ENCODE results near the gene RNF152.

Gene RNF152

DNA sequence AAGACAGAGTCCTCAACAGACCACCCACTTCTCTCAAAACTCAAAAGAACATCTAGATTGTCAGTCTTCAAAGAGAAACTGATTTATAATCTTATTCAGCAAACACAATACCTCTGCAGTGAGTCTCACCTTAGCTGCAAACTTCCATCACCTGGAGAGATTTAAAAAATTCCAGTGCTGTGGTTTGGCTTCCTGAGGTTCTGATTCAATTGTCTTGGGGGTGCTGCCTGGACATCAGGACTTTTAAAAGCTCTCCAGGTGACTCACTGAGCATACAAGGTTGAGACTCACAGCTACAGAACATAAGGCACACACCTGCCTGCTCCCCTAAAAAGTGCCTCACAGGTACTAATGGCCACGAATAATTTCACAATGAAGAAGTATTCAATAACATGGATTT, 40.3 kb downstream of the RNF152 start:
- no peak for DNase-seq

DNA sequence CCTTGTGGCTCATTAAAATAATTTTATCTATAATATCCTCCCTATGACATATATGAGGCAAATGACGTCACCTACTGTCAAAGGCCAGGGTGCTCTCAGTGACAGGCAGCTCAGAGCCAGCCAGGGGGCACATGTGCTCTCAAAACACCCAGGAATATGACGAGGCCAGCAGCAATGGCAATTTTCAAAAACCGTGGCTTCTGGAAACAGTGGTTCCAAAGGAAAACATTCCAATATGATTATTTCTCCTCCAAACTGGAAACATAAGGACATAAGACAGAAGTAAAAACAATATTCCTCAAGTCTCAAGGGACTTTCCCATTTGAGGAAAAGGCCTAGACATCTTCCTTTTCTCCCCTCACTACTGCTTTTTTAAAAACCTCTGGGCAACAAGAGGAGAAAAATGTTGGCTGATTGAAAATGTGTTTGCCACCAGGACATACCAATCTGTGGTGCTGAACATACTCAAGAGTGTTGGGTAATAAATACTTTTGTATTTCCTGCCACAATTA, 40.8 kb downstream of the RNF152 start:
- no peak for DNase-seq

DNA sequence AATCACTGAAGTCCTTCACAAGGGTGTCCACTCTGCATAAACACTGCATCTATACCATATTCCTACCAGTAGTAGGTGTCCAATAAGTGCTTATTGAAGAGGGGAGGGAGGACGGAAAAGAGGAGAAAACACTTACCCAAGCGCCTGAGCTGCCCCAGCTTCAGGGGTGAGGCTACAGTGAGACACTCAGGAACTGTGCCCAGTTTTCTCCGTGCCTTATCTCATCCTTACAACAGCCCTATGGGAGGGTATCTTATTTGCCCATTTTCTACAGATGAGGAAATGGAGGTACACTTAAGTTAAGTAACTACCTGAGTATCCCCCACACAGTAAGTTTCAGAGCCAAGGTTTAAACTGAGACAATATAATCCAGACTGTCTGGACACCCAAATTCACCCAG, 41.5 kb downstream of the RNF152 start:
- DNase-seq, result no peak

DNA sequence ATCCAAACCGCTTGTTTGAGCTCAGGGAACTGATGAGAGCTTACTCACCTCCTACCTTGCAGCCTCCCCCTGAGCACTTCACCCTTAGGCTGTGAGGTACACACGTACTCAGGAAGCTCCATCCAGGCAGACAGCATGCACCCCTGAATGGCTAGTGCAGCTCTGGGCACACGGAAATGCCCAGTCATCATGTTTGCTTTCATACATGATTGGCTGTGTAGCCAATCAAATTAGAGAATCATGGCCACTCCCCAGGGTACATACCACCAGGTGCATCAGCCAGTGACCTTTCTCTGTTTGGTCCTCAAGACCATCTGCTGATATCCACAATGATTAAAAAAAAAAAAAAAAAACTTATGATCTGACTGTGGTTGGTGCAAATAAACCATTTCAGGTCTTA, 42.1 kb downstream of the RNF152 start:
- DNase-seq, result no peak

DNA sequence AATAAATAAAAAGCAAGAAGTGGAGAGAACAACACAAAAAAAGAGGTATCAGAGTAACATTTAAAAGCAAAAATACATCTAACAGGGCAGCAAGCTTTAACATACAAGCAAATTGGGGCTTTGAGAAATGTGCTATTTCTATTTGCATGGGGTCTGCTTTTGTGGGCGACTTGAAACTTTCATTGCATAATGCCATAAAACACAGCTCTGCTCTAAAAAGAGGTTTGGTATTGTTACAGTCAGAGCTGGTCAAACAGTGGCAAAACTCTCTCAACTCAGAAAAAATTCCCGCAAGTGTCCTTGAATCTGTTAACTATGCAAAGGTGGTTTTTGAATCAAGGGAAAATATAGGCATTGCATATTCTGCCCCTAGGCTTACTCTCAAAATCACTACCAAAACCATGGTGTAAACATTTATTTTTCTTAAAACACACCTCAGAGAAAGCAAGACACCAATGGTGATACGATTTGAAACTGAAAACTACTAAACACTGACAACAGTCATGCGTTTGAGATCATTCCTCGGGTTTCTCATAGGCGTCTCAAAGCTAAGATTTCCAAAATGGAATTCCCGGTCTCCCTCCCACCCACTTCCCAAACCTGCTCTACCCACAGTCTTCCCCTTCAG, 45.5 kb downstream of the RNF152 start:
- DNase-seq, result no peak

DNA sequence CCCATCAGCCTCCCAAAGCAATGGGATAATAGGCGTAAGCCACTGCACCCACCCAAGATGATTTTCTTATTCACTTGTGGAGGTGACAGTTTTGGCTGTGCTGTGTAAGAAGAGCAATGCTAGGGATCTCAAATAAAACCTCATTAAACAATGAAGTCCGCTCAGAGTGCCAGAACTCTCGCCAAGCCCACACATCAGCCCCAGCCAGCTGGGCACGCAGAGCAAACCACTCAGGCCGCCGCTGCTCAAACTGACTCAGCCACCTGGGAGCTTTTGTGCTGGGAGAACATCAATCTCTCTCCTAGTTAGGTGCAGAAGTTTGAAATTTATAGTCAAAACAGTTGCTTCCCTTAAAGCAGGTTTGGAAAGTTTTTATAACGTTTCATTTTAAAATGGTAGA, 47.6 kb downstream of the RNF152 start:
- DNase-seq, result no peak

DNA sequence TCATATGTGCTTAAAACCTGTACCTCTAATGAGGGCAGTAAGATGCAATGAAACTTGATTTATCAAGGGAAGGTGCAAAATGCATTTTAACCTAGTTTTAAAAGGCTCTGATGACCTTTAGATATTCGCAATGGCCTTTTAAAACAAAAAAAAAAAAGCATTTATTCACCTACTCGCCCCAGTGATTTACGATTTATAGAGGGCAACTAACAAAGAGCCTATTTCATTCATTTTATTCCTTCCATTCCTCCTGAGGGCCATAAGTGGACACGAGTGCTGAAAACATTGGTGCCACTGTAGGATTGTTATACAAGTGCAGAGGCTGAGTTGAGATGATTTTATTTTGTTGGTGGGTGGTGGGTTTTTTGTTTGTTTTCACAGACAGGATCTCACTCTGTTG, 48.1 kb downstream of the RNF152 start:
- no peak for DNase-seq

DNA sequence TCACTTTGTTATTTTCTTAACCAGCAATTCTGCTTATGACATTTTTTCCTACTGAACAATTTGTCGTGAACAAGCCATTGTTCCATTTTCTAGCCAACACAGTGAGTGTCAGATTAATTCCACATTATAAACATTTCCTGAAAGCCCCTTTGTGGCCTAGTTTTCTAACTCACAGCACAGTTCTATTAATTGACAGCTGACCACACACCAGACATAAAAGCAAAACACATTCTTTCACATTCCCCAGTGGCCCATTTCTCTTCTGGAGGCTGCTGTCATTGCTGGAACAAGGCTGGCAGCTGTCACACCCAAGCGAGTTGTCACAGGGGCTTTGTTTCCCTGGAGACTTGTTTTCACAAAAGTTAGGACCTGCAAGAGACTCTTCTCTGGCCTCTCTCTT, 50.7 kb downstream of the RNF152 start:
- no peak for DNase-seq

DNA sequence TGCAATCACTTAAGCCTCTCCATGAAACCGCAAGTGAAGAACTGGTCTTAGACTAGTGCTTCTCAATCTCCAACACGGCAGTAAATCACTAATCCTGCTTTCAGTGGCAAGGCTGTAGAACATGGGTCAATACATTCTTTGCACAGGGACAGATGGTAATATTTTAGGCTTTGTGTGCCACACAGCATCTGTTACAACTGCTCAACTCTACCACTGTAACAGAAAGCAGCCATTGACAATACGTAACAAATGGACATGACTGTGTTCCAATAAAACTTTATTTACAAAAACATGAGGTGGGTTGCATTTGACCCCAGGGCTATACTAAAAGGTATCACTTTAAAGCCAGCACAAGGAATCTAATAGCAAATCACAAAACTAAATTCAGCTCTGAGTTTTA, 51.1 kb downstream of the RNF152 start:
- no peak for DNase-seq

DNA sequence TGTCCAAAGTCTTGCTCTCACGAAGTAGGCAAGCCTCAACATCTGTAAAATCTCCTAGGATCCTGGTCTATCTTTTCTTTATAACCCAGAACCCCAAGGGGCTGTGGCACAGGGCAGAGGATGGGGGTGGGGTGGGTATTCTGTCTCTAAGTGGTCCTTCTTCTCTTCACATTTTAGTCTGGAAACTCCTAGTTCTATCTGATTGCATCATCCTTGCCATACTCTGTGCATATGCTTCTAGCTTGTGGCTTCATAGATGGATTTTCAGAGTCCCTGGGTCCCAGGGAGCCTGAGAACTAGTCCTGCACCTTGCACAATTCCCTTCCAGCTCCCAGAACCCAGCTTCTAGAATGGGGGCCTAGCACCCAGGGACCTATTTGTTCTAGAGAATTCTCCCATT, 52.5 kb downstream of the RNF152 start:
- DNase-seq, result no peak

DNA sequence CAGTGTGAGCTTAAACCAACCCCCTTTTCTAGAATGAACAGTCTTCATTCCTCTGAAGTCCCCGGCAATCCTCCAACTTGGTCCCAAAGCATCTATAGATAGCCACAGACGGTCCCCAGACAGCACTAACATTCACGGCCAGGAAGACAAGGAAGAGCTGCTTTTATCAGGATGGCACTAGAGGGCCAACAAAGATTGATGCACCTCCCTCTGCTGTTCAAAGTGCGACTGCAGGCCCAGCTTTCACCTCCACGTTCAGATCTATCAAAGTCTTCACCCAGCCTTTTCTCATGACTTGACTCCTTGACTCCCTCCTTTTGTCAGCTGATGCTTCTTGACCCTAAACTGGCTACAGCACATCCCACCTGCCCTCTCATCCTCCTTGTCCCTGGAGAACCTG, 54.3 kb downstream of the RNF152 start:
- no peak for DNase-seq

DNA sequence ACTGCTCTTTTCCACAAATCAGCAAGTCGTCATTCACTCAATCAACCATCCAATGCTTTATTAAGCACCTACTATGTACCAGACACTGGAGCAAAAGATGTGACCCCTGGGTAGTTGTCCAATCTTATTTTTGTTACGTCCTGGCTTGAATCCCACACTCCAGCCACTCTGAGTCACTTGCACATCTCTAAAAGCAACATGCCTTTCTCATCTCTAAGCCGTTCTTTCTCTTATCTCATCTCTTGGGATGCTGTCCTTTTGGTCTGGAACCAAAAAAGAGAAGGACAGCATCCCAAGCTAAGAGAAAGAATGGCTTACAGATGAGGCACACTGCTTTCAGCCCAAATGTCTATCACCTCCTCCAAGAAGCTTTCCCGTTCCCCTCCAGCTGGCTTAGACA, 58.8 kb downstream of the RNF152 start:
- DNase-seq, result no peak

DNA sequence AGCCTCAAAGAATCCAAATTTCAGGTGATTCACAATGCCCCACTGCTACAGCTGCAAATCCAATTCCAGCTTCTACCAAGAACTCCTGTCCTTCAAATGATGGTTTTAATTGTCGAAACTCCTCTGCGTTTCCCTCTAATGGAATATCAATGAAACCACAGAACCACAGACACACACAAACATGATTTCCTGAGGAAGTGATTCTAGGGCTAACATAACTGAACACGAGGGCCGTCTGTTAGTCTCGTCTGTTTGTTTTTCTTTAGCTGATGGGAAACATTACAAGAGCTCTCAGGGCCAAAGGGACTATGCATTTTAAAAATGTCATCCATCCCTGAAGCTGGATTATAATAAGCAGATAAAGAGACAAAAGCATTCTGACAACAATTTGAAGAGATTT, 59.4 kb downstream of the RNF152 start:
- DNase-seq, result no peak

DNA sequence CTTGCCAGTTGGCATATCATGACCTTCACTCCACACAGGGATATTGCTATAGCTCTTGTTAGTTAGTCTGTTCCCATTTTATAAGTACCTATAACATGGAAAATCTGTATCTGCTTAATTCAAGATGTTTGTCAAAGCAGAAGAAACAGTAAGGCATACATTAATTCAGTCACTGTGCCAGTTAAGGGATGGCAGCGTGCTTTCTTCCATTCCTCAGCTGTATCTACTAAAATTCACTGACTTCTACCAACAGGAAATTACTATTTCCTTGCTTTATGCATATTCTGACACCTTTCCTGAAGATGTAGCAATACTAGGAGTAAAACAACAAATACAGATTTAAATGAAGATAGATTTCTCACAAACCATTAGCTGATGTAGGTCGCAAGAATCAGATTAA, 59.9 kb downstream of the RNF152 start:
- DNase-seq, result no peak

DNA sequence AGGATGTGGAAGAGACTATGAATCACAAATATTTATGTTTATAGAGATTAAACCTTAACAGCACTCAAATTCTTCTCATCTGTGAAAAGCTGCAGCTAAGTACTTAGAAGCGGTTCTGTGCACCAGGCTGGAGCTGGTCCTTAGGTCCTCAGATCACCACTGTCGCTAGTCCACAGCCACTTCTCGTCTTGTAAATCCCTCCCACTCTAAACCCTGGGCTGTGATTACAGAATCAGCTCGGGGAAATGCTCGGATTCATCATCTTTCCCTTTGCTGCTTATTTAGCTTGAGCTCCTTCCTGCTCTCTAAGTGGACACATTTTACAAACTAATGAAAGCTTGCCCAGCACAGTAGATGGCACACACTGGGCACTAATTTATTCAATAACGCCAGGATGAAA, 61.7 kb downstream of the RNF152 start:
- DNase-seq, result no peak

DNA sequence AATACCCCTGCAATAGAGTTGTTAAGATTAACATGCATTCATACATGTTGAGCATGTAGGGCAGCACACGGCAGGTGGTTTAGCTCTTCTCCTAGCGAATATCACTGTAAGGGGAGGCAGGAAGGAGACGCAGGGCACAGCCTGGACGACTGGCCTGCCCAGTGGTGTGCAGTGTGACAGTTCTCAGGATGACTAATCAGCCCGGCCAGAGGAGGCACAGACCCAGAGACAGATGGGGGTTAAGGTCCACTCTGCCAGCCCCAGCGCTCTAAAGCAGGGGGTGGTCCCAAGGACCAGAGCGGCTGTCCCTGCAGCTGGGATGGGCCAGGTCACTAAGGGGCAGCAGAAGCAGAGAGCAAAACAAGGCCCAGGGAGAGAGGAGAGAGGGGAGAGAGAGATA, 63.7 kb downstream of the RNF152 start:
- DNase-seq, result no peak

DNA sequence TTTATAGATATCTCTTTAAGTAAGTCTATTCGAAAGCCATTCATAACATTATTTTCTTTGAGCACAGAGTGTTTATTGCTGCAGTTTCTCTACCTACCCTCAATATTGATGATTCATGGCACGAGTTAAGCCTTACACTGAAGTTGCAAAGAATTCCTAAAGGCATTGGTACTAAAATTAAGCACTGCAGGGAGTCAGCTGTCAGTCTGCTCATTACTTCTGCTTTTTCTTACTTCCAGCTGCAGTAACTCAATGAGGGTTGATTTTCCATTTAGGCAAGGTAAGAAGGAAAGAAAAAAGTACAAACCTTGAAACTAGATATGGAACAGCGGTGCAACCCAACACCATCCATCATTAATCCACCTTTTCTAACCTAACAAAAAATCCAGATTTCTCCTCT, 65.2 kb downstream of the RNF152 start:
- no peak for DNase-seq

DNA sequence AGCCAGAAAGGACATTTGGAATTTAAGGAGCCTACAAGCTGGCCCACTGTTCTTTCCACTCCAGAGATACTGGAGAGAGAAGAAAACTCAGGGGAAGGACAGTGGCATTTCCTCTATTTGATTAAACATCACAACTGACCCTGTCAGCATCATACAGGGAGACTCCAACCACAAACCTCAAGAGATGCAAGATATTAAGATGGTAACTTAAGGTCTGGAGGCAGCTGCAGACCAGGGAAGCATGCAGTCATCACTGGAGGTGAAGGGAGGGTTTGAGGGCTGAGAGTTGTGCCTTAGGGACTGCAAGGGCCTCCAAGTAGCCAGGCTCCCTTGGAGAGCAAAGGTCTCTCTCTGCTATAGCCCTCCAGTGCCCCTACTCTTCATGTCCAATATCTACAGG, 67.4 kb downstream of the RNF152 start:
- no peak for DNase-seq

DNA sequence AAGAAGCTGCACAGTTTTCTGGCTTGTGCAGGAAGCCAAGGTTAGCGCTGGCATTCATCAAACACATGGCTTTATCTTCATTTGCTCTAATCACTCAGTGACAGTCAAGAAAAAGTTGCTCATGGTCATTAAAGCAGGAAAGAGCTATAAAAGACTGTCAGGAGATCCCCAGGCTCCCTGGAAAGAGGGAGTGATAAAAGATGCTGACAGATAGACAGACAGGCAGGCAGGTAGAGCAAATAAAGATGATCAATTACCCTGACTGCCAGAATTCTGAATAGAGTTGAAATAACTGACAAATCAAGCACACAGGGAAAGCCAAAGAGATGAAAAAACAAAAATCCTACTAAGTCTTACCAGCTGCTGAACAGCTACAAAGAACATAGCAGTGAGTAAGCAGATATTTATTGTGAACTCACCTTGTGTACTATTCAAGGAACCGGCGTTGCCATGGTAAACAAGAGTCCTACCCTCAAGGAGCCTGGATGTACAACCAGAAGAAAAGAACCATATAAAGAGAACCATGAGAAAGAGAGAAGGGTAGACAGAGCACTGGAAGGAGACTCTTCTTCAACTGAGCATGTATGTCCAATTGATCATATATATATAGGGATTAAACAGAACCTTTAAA, 68.0 kb downstream of the RNF152 start:
- no peak for DNase-seq

DNA sequence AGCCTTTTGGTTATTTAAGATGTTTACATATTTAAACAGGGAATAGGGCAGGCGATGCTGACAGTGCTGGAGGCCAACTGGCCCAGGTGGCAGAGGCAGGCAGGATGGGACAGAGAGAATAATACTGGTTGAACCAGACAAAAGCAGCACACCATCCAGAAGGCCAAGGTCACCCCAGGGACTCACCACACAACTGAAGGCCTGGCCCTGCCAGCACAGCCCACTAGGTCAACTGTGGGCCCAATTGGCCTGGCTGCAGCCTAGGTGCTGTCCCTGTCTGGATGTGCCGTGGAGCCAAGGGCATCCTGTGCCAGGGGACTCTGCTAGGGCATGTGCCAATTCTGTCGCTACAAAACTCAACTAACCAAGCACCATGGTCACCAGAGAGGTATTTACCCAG, 69.2 kb downstream of the RNF152 start:
- no peak for DNase-seq

DNA sequence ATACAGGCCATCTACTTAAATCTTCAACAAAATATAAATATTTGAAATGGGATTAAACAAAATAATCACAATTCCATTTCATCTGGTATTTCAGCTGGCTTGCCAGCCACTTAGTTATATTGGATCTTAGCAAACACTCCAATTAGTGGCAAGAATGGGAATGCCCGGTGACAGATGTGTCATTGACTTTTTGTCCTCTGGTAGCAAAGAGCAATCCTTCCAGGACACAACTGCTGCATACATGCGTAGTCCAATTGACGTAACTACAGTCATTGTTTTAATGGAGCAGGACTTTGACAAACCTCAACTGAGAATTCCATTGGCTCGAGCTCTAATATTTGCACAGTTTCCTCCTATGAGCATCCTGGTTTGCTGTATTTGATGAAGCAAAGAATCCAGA, 69.9 kb downstream of the RNF152 start:
- DNase-seq, result no peak

DNA sequence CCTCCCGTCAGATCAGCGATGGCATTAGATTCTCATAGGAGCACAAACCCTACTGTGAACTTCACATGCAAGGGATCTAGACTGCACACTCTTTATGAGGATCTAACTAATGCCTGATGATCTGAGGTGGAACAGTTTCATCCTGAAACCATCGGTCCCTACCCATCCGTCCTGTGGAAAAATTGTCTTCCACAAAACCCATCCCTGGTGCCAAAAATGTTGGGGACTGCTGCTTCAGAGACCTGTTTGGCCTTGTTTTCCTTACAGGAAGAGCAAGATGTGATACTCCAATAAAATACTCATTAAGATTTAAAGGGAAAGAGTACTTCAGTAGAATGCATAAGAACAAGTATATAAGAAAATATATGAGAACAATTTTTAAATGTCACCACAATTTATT, 71.1 kb downstream of the RNF152 start:
- DNase-seq, result no peak

DNA sequence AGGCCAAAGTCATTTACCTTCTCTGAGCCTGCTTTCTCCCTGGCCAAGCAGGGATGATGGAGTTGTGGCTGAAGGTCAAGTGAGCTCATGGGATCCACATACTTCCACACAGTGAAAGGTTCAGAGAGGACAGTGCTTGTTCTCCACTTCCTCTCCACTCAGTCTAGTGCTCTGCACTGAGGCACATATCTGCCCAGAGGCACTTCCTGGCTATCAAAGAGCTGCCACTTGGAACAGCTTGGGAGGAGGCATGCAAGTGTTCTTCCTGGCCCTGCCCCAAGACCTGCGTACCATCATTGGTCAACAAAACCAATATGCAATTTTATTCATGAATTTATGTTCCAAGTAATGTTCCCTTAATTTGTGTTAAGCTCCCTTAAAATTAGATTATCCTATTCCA, 71.9 kb downstream of the RNF152 start:
- no peak for DNase-seq

DNA sequence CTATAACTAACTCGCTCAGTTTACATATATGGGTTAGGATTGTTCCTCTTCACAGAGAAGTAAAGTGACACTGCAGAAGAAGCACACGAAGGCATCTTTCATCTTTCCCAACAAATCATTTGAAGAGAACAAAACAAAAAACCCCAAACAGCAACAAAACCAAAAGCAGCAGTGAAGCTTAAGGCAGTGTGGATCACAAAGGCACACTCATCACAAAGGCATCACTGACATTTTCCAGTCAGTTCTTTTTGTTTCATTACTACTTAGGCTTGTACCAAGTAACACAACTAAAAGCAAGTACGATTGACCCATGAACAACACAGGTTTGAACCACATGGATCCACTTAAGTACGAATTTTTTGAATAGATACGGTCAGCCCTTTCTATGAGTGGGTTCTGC, 75.7 kb downstream of the RNF152 start:
- no peak for DNase-seq

DNA sequence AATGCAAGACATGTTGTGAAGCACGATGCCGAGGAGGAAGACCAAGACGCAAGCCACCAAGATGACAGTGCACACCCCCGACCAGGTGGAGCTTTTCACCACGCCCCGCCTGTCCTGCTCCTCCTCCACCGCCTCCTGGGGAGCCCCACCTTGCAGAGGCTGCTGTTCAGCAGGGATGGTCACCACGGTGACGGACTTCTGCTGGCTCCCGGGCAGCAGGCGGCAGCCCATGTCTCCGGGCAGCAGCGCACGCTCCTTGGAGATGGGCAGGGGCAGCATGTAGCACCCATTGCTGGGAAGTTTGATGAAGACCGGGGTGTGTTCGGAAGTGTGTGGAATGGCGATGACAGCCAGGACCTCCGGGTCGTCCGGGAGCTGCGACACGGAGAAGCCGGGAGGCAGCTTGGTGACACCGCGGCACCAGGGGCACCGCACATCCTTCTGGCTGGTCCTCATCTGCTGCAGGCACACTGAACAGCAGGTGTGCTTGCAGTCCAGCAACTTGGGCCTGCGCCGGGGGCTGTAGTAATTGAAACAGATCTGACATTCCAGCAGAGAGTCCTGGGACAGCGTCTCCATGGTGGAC, 76.8 kb downstream of the RNF152 start:
- DNase-seq, result no peak

Data from stimulated activated CD4-positive, alpha-beta T cell treated with anti-CD3 and anti-CD28 coated beads, Interleukin-1b, Interleukin-23, amount 100 ng/mL, for 48 hours (primary cell).